Brain pericyte (primary cell): ENCODE results near the gene KRT7.
A peak's percentile ranks its signal among the peaks of the same experiment; 100 is the strongest.

ENCODE experiments used
- DNase-seq: peaks from one replicate; pipeline ENCODE4 v3.0.0-alpha.2; 2012; ENCODE audit warnings: low read depth, low spot score

KRT7 gene

DNA sequence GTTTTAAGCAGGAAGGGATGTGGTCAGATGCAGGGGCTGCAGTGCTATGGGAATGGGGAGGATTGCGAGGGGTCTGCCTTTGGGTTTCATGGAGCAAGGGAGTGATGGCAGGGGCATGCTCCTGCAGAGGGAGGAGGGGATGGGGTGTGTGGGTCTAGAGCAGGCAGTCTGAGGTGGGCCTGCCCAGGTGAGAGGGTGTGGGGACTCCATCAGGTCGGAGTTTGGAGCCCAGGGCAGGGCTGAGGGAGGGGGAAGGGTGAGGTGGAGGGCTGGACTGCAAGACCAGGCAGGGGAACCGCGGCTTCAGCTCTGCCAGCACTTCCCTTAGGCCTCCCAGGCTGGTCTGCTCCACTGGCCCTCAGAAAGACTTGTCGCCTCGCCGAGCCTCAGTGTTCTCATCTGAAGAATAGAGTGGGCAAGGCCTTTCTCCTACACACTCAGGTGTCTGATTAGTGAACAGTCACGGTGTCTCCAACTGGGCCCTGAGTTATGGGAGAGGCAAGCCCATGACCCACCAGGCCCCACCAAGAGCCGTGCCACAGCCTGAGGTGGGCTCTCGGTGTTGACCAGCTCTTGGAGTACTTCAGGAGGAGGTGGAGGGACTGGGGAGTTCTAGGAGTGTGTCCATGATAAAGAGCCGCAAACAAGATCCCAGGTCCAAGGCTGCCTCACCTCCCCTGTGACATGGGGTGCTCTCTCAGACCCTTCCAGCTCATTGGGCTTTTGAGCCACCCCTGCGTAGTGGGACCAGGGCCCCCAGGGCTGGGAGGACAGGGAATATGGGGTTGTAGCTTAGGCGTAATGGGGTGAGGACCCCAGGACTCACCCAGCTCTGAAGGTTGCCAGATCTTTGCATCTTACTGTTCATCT, 21.1 kb upstream of the KRT7 start:
- no peak for DNase-seq

- DNase-seq: no peak
These were observed 20.1 kb upstream of the KRT7 start for GRCh38 chr12:52212701-52213563.

GRCh38 chr12:52213564-52214420, 19.3 kb upstream of the KRT7 start:
- peak; percentile 66 for DNase-seq

DNA sequence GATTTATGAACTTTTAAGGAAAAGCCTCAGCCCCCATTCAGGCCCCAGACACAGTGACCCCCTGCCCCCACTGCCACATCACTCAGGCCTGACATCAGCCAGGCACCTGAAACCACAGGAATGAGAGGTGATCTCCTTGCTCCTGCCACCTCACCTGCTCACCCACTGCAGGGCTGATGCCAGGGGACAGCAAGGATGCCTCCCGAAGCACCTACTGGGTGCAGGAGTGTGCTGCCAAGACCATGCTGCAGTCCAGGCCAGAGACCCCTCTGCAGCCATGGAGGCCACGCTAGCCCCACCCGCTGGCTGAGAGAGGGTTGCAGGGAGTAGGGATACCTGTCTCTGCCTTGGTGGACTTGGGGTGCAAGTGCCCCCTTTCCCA, 18.6 kb upstream of the KRT7 start:
- no peak for DNase-seq

GRCh38 chr12:52215587-52216031, 17.4 kb upstream of the KRT7 start:
- no peak for DNase-seq

DNA sequence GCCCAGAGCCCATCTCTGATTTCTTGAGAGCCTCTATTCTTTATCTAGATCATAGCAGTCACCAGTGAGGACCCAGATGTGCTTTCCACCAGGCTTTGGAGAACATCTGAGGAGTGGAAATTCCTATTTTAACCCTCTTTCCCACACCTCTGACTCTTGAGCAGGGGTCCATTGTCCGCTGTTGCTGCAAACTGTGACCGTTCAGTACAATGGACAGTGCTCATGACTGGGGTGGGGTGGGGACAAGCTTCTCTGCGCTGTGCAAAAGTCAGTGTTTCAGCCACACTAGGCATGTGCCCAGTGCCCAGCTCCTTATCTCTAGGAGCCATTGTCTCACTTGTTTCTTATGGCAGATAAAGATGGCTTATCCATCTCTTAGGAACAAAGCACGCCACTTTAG, 16.9 kb upstream of the KRT7 start:
- no peak for DNase-seq

DNA sequence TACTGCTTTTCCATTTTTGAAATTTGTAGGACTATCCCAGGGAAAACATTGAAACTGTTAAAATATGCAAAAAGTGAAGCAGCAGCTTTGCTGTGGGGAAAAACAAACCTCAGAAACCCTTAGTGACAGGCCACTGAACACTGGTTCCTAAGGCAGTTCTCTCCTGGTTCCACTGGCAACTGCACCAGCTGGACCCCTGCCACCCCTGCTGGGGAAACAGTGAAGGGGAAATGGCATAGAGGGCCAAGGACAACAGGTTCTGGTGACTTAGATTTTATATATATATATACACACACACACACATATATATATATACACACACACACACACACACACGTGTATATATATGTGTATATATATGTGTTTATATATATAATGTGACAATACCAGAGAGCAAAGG, 16.2 kb upstream of the KRT7 start:
- DNase-seq: no peak

DNA sequence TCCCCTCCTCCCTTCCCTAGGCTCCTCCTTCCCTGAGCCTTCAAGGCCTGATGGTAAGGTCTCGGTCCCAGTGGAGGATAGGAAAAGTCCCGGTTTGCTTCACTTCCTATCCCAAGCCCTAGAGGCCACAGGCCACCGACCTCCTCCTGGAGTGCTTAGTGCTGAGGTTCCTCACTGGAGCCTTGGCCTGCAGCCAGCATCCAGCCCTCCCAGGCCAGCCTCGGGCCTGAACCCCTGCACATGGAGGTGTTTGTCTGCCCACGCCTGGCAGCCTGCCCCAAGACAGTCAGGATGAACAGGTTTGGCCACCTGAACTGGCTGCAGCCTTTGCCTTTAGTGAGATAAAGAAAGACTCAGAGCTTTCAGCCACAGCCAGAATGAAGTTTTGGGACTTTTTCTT, 15.8 kb upstream of the KRT7 start:
- no peak for DNase-seq

GRCh38 chr12:52218001-52218400, 15.0 kb upstream of the KRT7 start:
- DNase-seq: no peak

GRCh38 chr12:52220477-52220876, 12.6 kb upstream of the KRT7 start:
- DNase-seq: no peak

- no peak for DNase-seq
These were observed 11.8 kb upstream of the KRT7 start for GRCh38 chr12:52221070-52221781.

DNA sequence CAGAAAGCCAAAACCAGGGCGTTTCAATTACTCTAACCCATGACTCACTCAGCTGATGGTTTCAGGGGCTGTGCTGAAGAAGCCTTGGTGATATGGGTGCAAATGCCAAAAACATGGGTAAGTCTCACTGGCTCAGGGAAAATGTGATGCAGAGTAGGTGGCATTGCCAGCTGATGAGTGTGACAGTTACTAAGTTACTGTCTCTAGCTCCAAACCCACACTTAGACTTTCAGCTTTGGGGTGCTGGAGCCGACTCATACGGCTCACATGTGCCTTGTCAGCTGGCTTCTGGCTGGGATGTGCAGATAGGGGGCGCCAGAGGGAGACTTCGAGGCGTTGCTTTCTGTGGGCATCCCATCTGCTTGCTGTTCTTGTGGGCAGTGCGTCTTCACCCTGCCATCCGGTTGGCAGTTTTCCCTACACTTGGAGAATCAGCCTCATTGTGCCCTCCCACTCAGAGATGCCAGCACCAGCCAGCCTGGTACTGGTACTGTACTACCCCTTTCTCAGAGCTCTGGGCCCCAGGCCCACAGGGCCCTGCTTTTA, 11.1 kb upstream of the KRT7 start:
- no peak for DNase-seq

DNA sequence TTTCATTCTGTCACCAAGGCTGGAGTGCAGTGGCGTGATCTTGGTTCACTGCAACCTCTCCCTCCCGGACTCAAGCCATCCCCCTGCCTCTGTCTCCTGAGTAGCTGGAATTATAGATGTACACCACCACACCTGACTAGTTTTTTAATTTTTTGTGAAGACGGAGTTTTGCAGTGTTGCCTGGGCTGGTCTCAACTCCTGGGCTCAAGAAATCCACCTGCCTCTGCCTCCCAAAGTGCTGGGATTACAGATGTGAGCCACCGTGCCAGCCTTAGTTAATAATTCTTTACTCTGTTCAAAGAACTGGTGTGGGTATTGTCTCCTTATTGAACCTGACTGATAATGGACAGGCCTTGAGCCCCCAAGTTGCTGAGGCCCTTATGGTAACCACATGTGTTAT, 10.4 kb upstream of the KRT7 start:
- DNase-seq: no peak

GRCh38 chr12:52223406-52224039, 9.5 kb upstream of the KRT7 start:
- DNase-seq: no peak

DNA sequence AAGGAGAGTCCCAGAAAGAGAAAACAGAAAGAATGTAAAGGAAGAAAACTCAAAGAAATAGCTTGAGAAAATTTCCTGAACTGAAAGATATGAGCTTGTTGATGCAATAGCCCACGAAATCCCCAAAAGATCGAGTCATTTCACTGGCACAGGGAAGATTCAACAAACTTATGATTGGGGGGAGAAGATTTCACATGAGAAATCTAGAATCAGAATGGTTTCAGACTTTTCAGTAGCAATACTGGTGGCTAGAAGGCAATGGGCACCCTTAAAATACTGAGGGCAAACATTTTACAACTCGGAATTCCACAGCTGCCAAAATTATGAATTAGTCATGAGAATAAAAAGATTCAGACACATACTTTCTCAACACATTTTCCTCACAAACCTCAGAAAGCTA, 8.9 kb upstream of the KRT7 start:
- DNase-seq: no peak

- DNase-seq: no peak
These were observed 7.3 kb upstream of the KRT7 start for GRCh38 chr12:52225752-52226151.

- no peak for DNase-seq
These were observed 6.6 kb upstream of the KRT7 start for GRCh38 chr12:52226446-52226845.

GRCh38 chr12:52227606-52228166, 5.4 kb upstream of the KRT7 start:
- no peak for DNase-seq

DNA sequence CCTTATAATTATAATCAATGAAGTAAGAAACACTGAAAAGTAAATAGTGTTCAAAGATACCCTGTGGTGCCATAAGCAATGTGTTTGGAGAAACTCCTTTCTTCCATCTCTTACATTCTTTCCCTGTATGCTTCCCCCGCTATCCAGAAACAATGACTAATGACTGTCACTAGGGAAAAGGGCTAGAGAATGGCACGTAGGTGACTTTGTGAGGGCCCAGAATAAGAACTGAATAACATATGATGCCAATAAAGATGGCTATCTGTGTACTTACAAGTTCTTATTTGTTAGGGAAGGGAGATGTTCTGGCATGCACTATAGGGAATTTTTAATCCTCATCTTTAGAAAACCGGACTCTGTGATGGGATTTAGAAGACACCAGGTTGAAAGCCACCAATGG, 4.7 kb upstream of the KRT7 start:
- no peak for DNase-seq

- DNase-seq: no peak
These were observed 4.1 kb upstream of the KRT7 start for GRCh38 chr12:52228931-52229330.
